Tibial artery (tissue), 4 donors: ENCODE measurements around the gene RUVBL1.

ENCODE experiments used
- DNase-seq, 2 donors: peaks; one replicate each; pipeline ENCODE4 v3.0.0-alpha.2; 2019
- H3K27ac ChIP-seq, 2 donors: fragments of 200-600 bp; sonication (generic) in 1 of 2; 1 replicate in 1 of 2; 2 replicates in 1 of 2; pipeline ENCODE4 v1.5.1; 2018 to 2019; ENCODE audit warnings: mild to moderate bottlenecking in 1 of 2
- H3K27me3 ChIP-seq, 2 donors: fragments of 200-600 bp; sonication (generic) in 1 of 2; one replicate each; pipeline versions ENCODE4 v1.5.1 to v1.6.0; 2016 to 2019
- H3K36me3 ChIP-seq, 3 donors: fragments of 200-600 bp; sonication (generic) in 2 of 3; one replicate each; pipeline ENCODE4 v1.5.1; 2016 to 2019; ENCODE audit warnings: mild to moderate bottlenecking in 2 of 3
- H3K4me1 ChIP-seq, 4 donors: fragments of 200-600 bp; sonication (generic) in 2 of 4; 1 replicate in 3 of 4; 2 replicates in 1 of 4; pipeline ENCODE4 v1.5.1; 2016 to 2019
- H3K4me3 ChIP-seq, 2 donors: fragments of 200-600 bp; sonication (generic) in 1 of 2; 1 replicate in 1 of 2; 2 replicates in 1 of 2; pipeline ENCODE4 v1.5.1; 2018 to 2019; ENCODE audit warnings: mild to moderate bottlenecking in 2 of 2
- H3K9me3 ChIP-seq, 3 donors: fragments of 200-600 bp; sonication (generic) in 1 of 3; one replicate each; pipeline ENCODE4 v1.5.1; 2016 to 2019
- CTCF ChIP-seq, 2 experiments: fragments of 200-600 bp in 1 of 2; fragments of 450-650 bp in 1 of 2; IDR thresholded peaks; one replicate each; pipeline ENCODE4 v1.5.1; 2017 to 2019; ENCODE audit warnings: antibody characterized with exemption in 2 of 2, mild to moderate bottlenecking in 1 of 2, moderate library complexity in 1 of 2
- intact Hi-C: fragments of 100-400 bp; cut with DNase I; formaldehyde crosslinking; loops from one replicate; pipeline ENCODE4 v1.15.0; 2023; ENCODE audit warnings: low total_unique reads

RUVBL1 gene

GRCh38 chr3:128089135-128089534 lies 34.5 kb downstream of the RUVBL1 start:
- H3K36me3 ChIP-seq, result peaks cover 2 to 29% (median 19%) of the 10 kb centered on the region in 3 donors
- H3K9me3 ChIP-seq, result no peaks in the 10 kb centered on the region
- H3K4me1 ChIP-seq, result peaks cover 0 to 9% (median 7%) of the 10 kb centered on the region in 4 donors
- H3K4me3 ChIP-seq, result no peak overlapping the region
- no peak for DNase-seq
- no peaks in the 10 kb centered on the region for H3K27me3 ChIP-seq
- intact Hi-C loops, result no loop called here
- no peak overlapping the region for H3K27ac ChIP-seq
- TF ChIP-seq CTCF (IDR thresholded peaks at IDR 0.05), result no peak

GRCh38 chr3:128084675-128085021 lies 39.0 kb downstream of the RUVBL1 start:
- no peak overlapping the region for H3K4me3 ChIP-seq
- no peak for TF ChIP-seq CTCF (IDR thresholded peaks at IDR 0.05)
- DNase-seq, result no peak
- peaks cover 0 to 11% (median 8%) of the 10 kb centered on the region in 4 donors for H3K4me1 ChIP-seq
- intact Hi-C loops, result no loop called here
- H3K36me3 ChIP-seq, result peaks cover 0 to 52% (median 24%) of the 10 kb centered on the region in 3 donors
- no peak overlapping the region for H3K27ac ChIP-seq
- no peaks in the 10 kb centered on the region for H3K27me3 ChIP-seq
- H3K9me3 ChIP-seq, result no peaks in the 10 kb centered on the region

- Histone ChIP-seq H3K4me1 (peaks cover 0 to 11% (median 8%) of the 10 kb centered on the region in 4 donors), H3K36me3 (peaks cover 0 to 57% (median 26%) of the 10 kb centered on the region in 3 donors), H3K9me3 (no peaks in the 10 kb centered on the region), H3K27me3 (no peaks in the 10 kb centered on the region), H3K4me3 (no peak overlapping the region), H3K27ac (no peak overlapping the region)
- no peak for DNase-seq
- intact Hi-C loops, result no loop called here
- no peak for TF ChIP-seq CTCF (IDR thresholded peaks at IDR 0.05)
Measured at GRCh38 chr3:128083980-128084674, 39.5 kb downstream of the RUVBL1 start.

- peaks cover 0 to 11% (median 8%) of the 10 kb centered on the region in 4 donors for H3K4me1 ChIP-seq
- H3K9me3 ChIP-seq, result no peaks in the 10 kb centered on the region
- intact Hi-C loops, result no loop called here
- no peak overlapping the region for H3K27ac ChIP-seq
- H3K4me3 ChIP-seq, result no peak overlapping the region
- H3K36me3 ChIP-seq, result peaks cover 0 to 62% (median 26%) of the 10 kb centered on the region in 3 donors
- DNase-seq, result no peak
- H3K27me3 ChIP-seq, result no peaks in the 10 kb centered on the region
- no peak for TF ChIP-seq CTCF (IDR thresholded peaks at IDR 0.05)
Measured at GRCh38 chr3:128083396-128083795, 40.2 kb downstream of the RUVBL1 start.

- Histone ChIP-seq H3K27ac (no peak overlapping the region), H3K9me3 (no peaks in the 10 kb centered on the region), H3K27me3 (no peaks in the 10 kb centered on the region), H3K4me3 (no peak overlapping the region), H3K4me1 (peaks cover 0 to 12% (median 8%) of the 10 kb centered on the region in 4 donors), H3K36me3 (peaks cover 0 to 59% (median 25%) of the 10 kb centered on the region in 3 donors)
- TF ChIP-seq CTCF (IDR thresholded peaks at IDR 0.05), result no peak
- DNase-seq, result no peak
- intact Hi-C loops, result no loop called here
Measured at GRCh38 chr3:128082546-128082945, 41.1 kb downstream of the RUVBL1 start.
